ENCODE data around the gene SPOUT1.

Gene SPOUT1

GRCh38 chr9:128774804-128775203, 54.8 kb downstream of the SPOUT1 start:
- no peak for TF ChIP-seq CTCF (conservative IDR thresholded peaks at IDR 0.05; ENCODE audit: low read depth, low read length)
- no peak overlapping the region for H3K4me3 ChIP-seq (ENCODE audit: low read length)
- DNase-seq (ENCODE audit: low read depth), result no peak

GRCh38 chr9:128773049-128773448, 56.5 kb downstream of the SPOUT1 start:
- no peak for TF ChIP-seq CTCF (conservative IDR thresholded peaks at IDR 0.05; ENCODE audit: low read depth, low read length)
- DNase-seq (ENCODE audit: low read depth), result no peak
- no peak overlapping the region for H3K4me3 ChIP-seq (ENCODE audit: low read length)

- TF ChIP-seq CTCF (conservative IDR thresholded peaks at IDR 0.05; ENCODE audit: low read depth, low read length), result no peak
- peak within 1 kb of the TSS; percentile 96 for H3K4me3 ChIP-seq (ENCODE audit: low read length)
- DNase-seq (ENCODE audit: low read depth), result peak; percentile 53
Observed at GRCh38 chr9:128771745-128772519, 57.7 kb downstream of the SPOUT1 start, which contains the start of gene ZER1. Gene ZER1 (minus strand): TSS chr9:128771927. CDS start chr9:128755565, 16,362 bp downstream.

- no peak for DNase-seq (ENCODE audit: low read depth)
- TF ChIP-seq CTCF (conservative IDR thresholded peaks at IDR 0.05; ENCODE audit: low read depth, low read length), result peak; percentile 5
- peak overlapping the region; percentile 96 for H3K4me3 ChIP-seq (ENCODE audit: low read length)
Observed at GRCh38 chr9:128771094-128771721, 58.4 kb downstream of the SPOUT1 start.

GRCh38 chr9:128770286-128771030, 59.1 kb downstream of the SPOUT1 start:
- no peak for TF ChIP-seq CTCF (conservative IDR thresholded peaks at IDR 0.05; ENCODE audit: low read depth, low read length)
- H3K4me3 ChIP-seq (ENCODE audit: low read length), result peak overlapping the region; percentile 96
- no peak for DNase-seq (ENCODE audit: low read depth)
